Measurements from ENCODE around the gene RBMS3. TPM values are rescaled to one million over a fixed set of nuclear protein-coding genes. Genes with fewer than 3 reads are reported as not detected.

RBMS3 gene
- total RNA-seq, 5 donors from 2014 or later (not counting 1 experiment from before 2014, with no cell fraction given), result 0.62 to 2.9 (median 1.4) TPM

DNA sequence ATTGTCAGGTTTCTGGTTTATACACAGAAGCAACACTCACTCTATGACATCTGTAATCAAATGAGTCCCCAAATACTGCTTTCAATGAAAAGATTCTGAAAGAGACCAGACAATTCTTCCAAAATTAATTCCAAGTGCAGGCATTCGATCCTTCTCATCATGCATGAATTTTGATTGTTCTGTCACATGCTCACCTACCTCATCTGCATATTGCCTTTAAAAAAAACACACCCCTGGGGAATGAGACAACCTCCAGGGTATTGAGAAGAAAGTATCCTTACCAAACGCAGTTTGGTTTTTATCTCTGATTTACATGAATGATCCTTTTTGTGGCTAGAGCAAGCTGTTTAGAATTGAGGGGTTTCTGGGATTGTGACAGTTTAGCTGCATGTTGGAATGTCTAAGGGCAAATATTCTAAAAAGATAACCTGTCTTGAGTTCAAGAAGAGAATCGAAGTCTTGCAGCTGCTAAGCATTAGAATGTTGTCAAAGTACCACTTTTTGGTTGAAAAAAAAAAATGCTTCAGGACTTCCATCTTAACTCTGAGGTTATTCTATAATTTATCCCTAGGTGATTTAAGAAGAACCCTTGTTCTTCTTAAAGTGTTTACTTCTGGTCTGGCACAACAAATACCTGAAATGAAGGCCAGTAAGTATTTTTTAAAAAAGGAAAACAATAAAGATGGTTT, 653.1 kb downstream of the RBMS3 start:
- Histone ChIP-seq H3K9me3 (no peaks in the 10 kb centered on the region), H3K36me3 (ENCODE audit: control insufficient read depth in 2 of 2, extremely low read depth in 1 of 2, insufficient read depth in 1 of 2, low read length in 1 of 2) (no peaks in the 10 kb centered on the region), H3K27me3 (replicated peaks in 1 of 2; ENCODE audit: control insufficient read depth in 2 of 2, extremely low read depth in 1 of 2, insufficient read depth in 2 of 2, low read length in 1 of 2) (no peaks in the 10 kb centered on the region), H3K4me1 (ENCODE audit: control insufficient read depth in 1 of 2, extremely low read depth in 1 of 2, insufficient read depth in 2 of 2, low read length in 2 of 2) (no peaks in the 10 kb centered on the region), H3K4me3 (ENCODE audit: control insufficient read depth in 1 of 2, extremely low read depth in 1 of 2, low read length in 1 of 2) (no peak overlapping the region), H3K27ac (ENCODE audit: low read length) (no peak overlapping the region)
- Mint-ChIP-seq H3K4me3 (no peak overlapping the region), H3K4me1 (no peaks in the 10 kb centered on the region), H3K9me3 (no peaks in the 10 kb centered on the region), H3K27me3 (peaks cover 1 to 17% of the 10 kb centered on the region in 2 donors), H3K27ac (no peak overlapping the region), H3K36me3 (no peaks in the 10 kb centered on the region)
- ChIA-PET POLR2A (no interaction called here), CTCF (interaction anchor here in 1 of 2 donors (0.7 kb wide), 1 partner anchor 296 kb away, joined by 3 read pairs; no protein-coding TSS in a partner anchor)
- ATAC-seq (replicated peaks in 1 of 4), result no peak
- DNase-seq, result no peak
- WGBS (ENCODE audit: insufficient coverage), result no CpG with 5 or more reads among the region's 3 CpGs

DNA sequence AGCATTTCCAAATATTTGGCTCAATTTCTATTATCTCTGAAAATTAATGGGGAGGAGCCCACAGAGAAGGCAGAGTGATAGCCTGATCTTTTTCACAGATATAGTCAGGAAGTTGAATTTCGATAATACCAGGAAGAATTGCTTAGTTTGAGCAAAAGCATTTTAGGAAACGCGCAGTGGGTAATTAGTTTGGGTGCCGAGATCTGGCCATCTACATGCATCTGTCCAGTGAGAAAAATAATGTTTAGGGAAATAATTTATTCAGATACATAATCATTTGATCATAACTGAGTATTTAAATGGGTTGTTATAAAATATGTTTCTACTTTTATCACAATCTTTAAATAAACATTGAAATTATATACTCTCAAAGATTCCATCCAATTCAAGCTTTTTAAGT, 653.9 kb downstream of the RBMS3 start:
- Histone ChIP-seq H3K4me1 (ENCODE audit: control insufficient read depth in 1 of 2, extremely low read depth in 1 of 2, insufficient read depth in 2 of 2, low read length in 2 of 2) (no peaks in the 10 kb centered on the region), H3K27me3 (replicated peaks in 1 of 2; ENCODE audit: control insufficient read depth in 2 of 2, extremely low read depth in 1 of 2, insufficient read depth in 2 of 2, low read length in 1 of 2) (no peaks in the 10 kb centered on the region), H3K27ac (ENCODE audit: low read length) (no peak overlapping the region), H3K4me3 (ENCODE audit: control insufficient read depth in 1 of 2, extremely low read depth in 1 of 2, low read length in 1 of 2) (no peak overlapping the region), H3K9me3 (no peaks in the 10 kb centered on the region), H3K36me3 (ENCODE audit: control insufficient read depth in 2 of 2, extremely low read depth in 1 of 2, insufficient read depth in 1 of 2, low read length in 1 of 2) (no peaks in the 10 kb centered on the region)
- ChIA-PET CTCF (no interaction called here), POLR2A (no interaction called here)
- DNase-seq (no peak), ATAC-seq (replicated peaks in 1 of 4) (no peak)
- Mint-ChIP-seq H3K4me1 (no peaks in the 10 kb centered on the region), H3K9me3 (peaks cover 0 to 3% (median 0%) of the 10 kb centered on the region in 3 donors), H3K4me3 (no peak overlapping the region), H3K36me3 (no peaks in the 10 kb centered on the region), H3K27me3 (peaks cover 1 to 20% of the 10 kb centered on the region in 2 donors), H3K27ac (no peak overlapping the region)
- WGBS (ENCODE audit: insufficient coverage), result no CpG with 5 or more reads among the region's 4 CpGs

DNA sequence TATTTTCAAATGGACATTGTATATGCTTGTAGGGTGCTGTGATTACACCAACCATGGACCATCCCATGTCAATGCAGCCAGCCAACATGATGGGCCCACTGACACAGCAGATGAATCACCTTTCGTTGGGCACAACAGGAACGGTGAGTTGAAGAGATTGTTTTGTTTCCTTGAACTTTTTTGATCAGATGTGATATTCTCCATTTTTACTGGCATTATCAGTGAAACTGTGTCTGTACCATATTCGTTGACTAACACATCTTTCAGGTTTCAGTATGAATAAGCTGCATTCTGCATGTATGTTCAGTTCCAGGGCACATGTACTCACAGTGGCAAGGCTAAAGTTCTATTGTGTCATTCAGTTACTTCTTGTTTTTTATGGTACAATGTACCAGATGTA, 655.2 kb downstream of the RBMS3 start:
- ChIA-PET CTCF (no interaction called here), POLR2A (no interaction called here)
- peaks cover 0 to 4% (median 0%) of the 10 kb centered on the region in 3 donors for H3K9me3 Mint-ChIP-seq
- H3K36me3 Mint-ChIP-seq, result no peaks in the 10 kb centered on the region
- Histone ChIP-seq H3K36me3 (ENCODE audit: control insufficient read depth in 2 of 2, extremely low read depth in 1 of 2, insufficient read depth in 1 of 2, low read length in 1 of 2) (no peaks in the 10 kb centered on the region), H3K27me3 (replicated peaks in 1 of 2; ENCODE audit: control insufficient read depth in 2 of 2, extremely low read depth in 1 of 2, insufficient read depth in 2 of 2, low read length in 1 of 2) (no peaks in the 10 kb centered on the region), H3K9me3 (no peaks in the 10 kb centered on the region), H3K27ac (ENCODE audit: low read length) (no peak overlapping the region), H3K4me3 (ENCODE audit: control insufficient read depth in 1 of 2, extremely low read depth in 1 of 2, low read length in 1 of 2) (no peak overlapping the region), H3K4me1 (ENCODE audit: control insufficient read depth in 1 of 2, extremely low read depth in 1 of 2, insufficient read depth in 2 of 2, low read length in 2 of 2) (no peaks in the 10 kb centered on the region)
- H3K4me1 Mint-ChIP-seq, result no peaks in the 10 kb centered on the region
- no peak overlapping the region for H3K4me3 Mint-ChIP-seq
- peaks cover 3 to 24% of the 10 kb centered on the region in 2 donors for H3K27me3 Mint-ChIP-seq
- H3K27ac Mint-ChIP-seq, result no peak overlapping the region
- no peak for DNase-seq
- WGBS (ENCODE audit: insufficient coverage), result 52% methylated on average over 3 of the region's 3 CpGs
- ATAC-seq (replicated peaks in 1 of 4), result no peak

DNA sequence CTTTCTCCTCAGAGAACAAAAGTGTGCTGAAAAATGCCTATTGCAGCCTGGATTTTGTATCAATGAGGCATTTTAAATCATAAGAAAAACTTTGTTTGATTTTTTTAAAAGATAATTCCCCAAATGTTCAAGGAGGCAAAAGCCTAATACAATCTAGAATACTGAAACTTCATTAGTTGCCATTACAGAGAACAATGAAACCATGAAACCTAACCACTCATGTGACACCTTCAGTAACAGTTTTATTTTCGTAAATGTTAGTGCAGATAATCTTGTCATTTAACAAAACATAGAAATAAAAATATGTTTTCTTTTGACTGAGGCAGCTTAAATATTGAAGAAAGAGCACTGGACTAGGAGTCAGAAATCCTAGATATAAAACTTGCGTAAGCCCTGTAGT, 655.9 kb downstream of the RBMS3 start:
- Mint-ChIP-seq H3K36me3 (no peaks in the 10 kb centered on the region), H3K4me1 (no peaks in the 10 kb centered on the region), H3K9me3 (peaks cover 0 to 4% (median 0%) of the 10 kb centered on the region in 3 donors), H3K27me3 (peaks cover 2 to 24% of the 10 kb centered on the region in 2 donors), H3K27ac (no peak overlapping the region), H3K4me3 (no peak overlapping the region)
- no peak overlapping the region for H3K27ac ChIP-seq (ENCODE audit: low read length)
- ATAC-seq (replicated peaks in 1 of 4) (no peak), DNase-seq (no peak)
- no peaks in the 10 kb centered on the region for H3K4me1 ChIP-seq (ENCODE audit: control insufficient read depth in 1 of 2, extremely low read depth in 1 of 2, insufficient read depth in 2 of 2, low read length in 2 of 2)
- H3K27me3 ChIP-seq (replicated peaks in 1 of 2; ENCODE audit: control insufficient read depth in 2 of 2, extremely low read depth in 1 of 2, insufficient read depth in 2 of 2, low read length in 1 of 2), result no peaks in the 10 kb centered on the region
- WGBS (ENCODE audit: insufficient coverage), result no CpG with 5 or more reads among the region's 2 CpGs
- no peaks in the 10 kb centered on the region for H3K9me3 ChIP-seq
- ChIA-PET CTCF (no interaction called here), POLR2A (no interaction called here)
- no peaks in the 10 kb centered on the region for H3K36me3 ChIP-seq (ENCODE audit: control insufficient read depth in 2 of 2, extremely low read depth in 1 of 2, insufficient read depth in 1 of 2, low read length in 1 of 2)
- H3K4me3 ChIP-seq (ENCODE audit: control insufficient read depth in 1 of 2, extremely low read depth in 1 of 2, low read length in 1 of 2), result no peak overlapping the region

DNA sequence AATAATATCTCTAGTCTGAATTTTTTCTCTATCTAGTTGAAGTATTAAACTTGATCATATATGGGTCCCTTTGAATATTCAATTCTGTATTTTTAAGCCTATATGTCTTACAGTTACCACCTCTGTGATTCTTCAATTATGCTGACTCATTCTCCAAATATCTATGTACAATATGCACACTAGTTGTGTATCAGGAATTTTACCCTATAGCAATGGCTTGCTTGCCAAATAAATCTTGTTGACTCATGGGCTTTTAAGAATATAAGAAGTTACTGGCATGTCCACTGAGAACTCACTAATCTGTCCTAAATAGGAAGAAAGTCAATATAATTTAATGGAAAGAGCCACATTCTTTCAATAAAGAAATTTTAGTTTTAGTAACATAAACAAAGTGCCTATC, 656.3 kb downstream of the RBMS3 start:
- H3K9me3 Mint-ChIP-seq, result peaks cover 0 to 4% (median 0%) of the 10 kb centered on the region in 3 donors
- H3K9me3 ChIP-seq, result no peaks in the 10 kb centered on the region
- ChIA-PET CTCF (no interaction called here), POLR2A (no interaction called here)
- H3K36me3 Mint-ChIP-seq, result no peaks in the 10 kb centered on the region
- H3K4me1 Mint-ChIP-seq, result no peaks in the 10 kb centered on the region
- no peak overlapping the region for H3K4me3 Mint-ChIP-seq
- no peaks in the 10 kb centered on the region for H3K27me3 ChIP-seq (replicated peaks in 1 of 2; ENCODE audit: control insufficient read depth in 2 of 2, extremely low read depth in 1 of 2, insufficient read depth in 2 of 2, low read length in 1 of 2)
- H3K4me3 ChIP-seq (ENCODE audit: control insufficient read depth in 1 of 2, extremely low read depth in 1 of 2, low read length in 1 of 2), result no peak overlapping the region
- ATAC-seq (replicated peaks in 1 of 4), result no peak
- H3K27me3 Mint-ChIP-seq, result peaks cover 2 to 24% of the 10 kb centered on the region in 2 donors
- H3K27ac ChIP-seq (ENCODE audit: low read length), result no peak overlapping the region
- H3K4me1 ChIP-seq (ENCODE audit: control insufficient read depth in 1 of 2, extremely low read depth in 1 of 2, insufficient read depth in 2 of 2, low read length in 2 of 2), result no peaks in the 10 kb centered on the region
- no peaks in the 10 kb centered on the region for H3K36me3 ChIP-seq (ENCODE audit: control insufficient read depth in 2 of 2, extremely low read depth in 1 of 2, insufficient read depth in 1 of 2, low read length in 1 of 2)
- no peak overlapping the region for H3K27ac Mint-ChIP-seq
- DNase-seq, result no peak

DNA sequence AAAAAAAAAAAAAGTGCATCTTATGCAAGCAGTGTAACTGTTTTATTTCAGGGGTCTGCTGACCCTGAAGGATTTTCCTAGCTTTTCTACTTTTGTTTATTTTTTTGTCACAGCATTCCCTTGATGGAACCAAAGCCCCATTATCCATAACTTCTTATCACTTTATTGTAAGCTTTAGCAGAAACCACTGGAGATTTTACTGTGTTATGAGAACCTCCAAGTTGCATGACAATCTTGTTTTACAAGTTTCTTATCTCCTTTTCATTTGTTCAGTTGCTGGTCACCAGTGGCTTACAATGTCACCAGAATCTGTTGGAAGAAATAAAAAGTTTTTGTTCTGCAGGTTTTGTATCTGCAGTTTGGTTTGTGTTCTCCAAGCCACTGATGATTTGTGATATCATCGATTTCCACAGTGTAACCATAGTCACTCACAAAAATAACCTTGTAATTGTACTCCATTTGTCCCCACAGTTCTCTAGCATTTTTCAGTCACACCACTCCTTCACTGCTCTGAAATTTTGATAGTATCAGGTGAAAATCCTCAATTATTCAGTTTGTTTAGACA, 660.0 kb downstream of the RBMS3 start:
- Histone ChIP-seq H3K27ac (ENCODE audit: low read length) (no peak overlapping the region), H3K4me1 (ENCODE audit: control insufficient read depth in 1 of 2, extremely low read depth in 1 of 2, insufficient read depth in 2 of 2, low read length in 2 of 2) (no peaks in the 10 kb centered on the region), H3K4me3 (ENCODE audit: control insufficient read depth in 1 of 2, extremely low read depth in 1 of 2, low read length in 1 of 2) (no peak overlapping the region), H3K36me3 (ENCODE audit: control insufficient read depth in 2 of 2, extremely low read depth in 1 of 2, insufficient read depth in 1 of 2, low read length in 1 of 2) (no peaks in the 10 kb centered on the region), H3K9me3 (no peaks in the 10 kb centered on the region), H3K27me3 (replicated peaks in 1 of 2; ENCODE audit: control insufficient read depth in 2 of 2, extremely low read depth in 1 of 2, insufficient read depth in 2 of 2, low read length in 1 of 2) (no peaks in the 10 kb centered on the region)
- POLR2A ChIA-PET, result no interaction called here
- Mint-ChIP-seq H3K36me3 (no peaks in the 10 kb centered on the region), H3K4me1 (no peaks in the 10 kb centered on the region), H3K4me3 (no peak overlapping the region), H3K27me3 (peaks cover 2 to 24% of the 10 kb centered on the region in 2 donors), H3K27ac (no peak overlapping the region), H3K9me3 (peaks cover 0 to 4% (median 0%) of the 10 kb centered on the region in 3 donors)
- DNase-seq (no peak), ATAC-seq (replicated peaks in 1 of 4) (no peak)
- CTCF ChIA-PET, result no interaction called here
- no CpG with 5 or more reads among the region's 1 CpG for WGBS (ENCODE audit: insufficient coverage)

All from T-cell (primary cell).